Measurements from ENCODE around the gene BACH2.
"Not testable (repeated sequence)": the region's sequence is repeated elsewhere in the genome, so short reads cannot be mapped to it uniquely, and the experiment has no call there.

GRCh38 chr6:89971338-89972024 lies 325.2 kb downstream of the BACH2 start:
- TF ChIP-seq CTCF (IDR thresholded peaks at IDR 0.05 in 2 of 3, conservative IDR thresholded peaks at IDR 0.05 in 1 of 3; ENCODE audit: borderline replicate concordance in 1 of 3, insufficient read depth in 1 of 3, low read depth in 2 of 3, low read length in 2 of 3); REST (IDR thresholded peaks at IDR 0.05; ENCODE audit: low read depth); MAX (IDR thresholded peaks at IDR 0.05); POLR2AphosphoS5 (IDR thresholded peaks at IDR 0.05; ENCODE audit: low read depth, low read length); ATF3 (IDR thresholded peaks at IDR 0.05); CBX3 (IDR thresholded peaks at IDR 0.05; ENCODE audit: low read depth); SIN3A (IDR thresholded peaks at IDR 0.05; ENCODE audit: low read depth): not testable (repeated sequence)

All from HCT116 (cell line).